IMR-90 (cell line): Measurements from ENCODE around the gene HDGFL3. TPM values are rescaled to one million over a fixed set of nuclear protein-coding genes. Genes with fewer than 3 reads are reported as not detected.

ENCODE experiments used
- ATAC-seq: fragments of 200-7000 bp; cut with Tn5 transposase; 2 replicates; pipeline ENCODE4 v1.9.1; 2020; ENCODE audit warnings: low read depth, mild to moderate bottlenecking, moderate library complexity
- BruUV-seq: library from RNA; stranded (reverse); fragments of 400-500 nt; replicated peaks from 2 replicates; lab custom pipeline; 2021; lab: Mats Ljungman, UMichigan
- CTCF ChIA-PET: fragments of 300-600 bp; formaldehyde crosslinking; extraction: SDS; loops from one replicate; lab custom pipeline; 2021; ENCODE audit warnings: antibody characterized with exemption; lab: Yijun Ruan, JAX
- POLR2A ChIA-PET: fragments of 300-600 bp; sonication (Branson Sonifier 250); formaldehyde crosslinking; loops from one replicate; lab custom pipeline; 2022; ENCODE audit warnings: antibody characterized with exemption; ENCODE audit not compliant: unreplicated experiment; lab: Charles Lee
- DNase-seq: peaks from one replicate; pipeline ENCODE4 v3.0.0; 2013
- H2AFZ ChIP-seq: replicated peaks from 2 replicates; pipeline ENCODE3; 2013; ENCODE audit warnings: low read length, mild to moderate bottlenecking; ENCODE audit not compliant: poor library complexity
- H2AK5ac ChIP-seq: 2 replicates; pipeline ENCODE4 v1.6.1; 2013; ENCODE audit warnings: low read depth, low read length, inconsistent platforms
- H2AK9ac ChIP-seq: replicated peaks from 2 replicates; pipeline ENCODE3; 2013; ENCODE audit warnings: mild to moderate bottlenecking, low read depth, low read length, moderate library complexity; ENCODE audit not compliant: poor library complexity
- H2BK120ac ChIP-seq: 2 replicates; pipeline ENCODE4 v1.6.1; 2013; ENCODE audit warnings: low read depth, low read length, inconsistent platforms
- H2BK15ac ChIP-seq: 3 replicates; pipeline ENCODE4 v1.6.1; 2013; ENCODE audit warnings: low read depth, low read length, inconsistent platforms
- H2BK20ac ChIP-seq: 2 replicates; pipeline ENCODE4 v1.6.1; 2013; ENCODE audit warnings: low read depth, mild to moderate bottlenecking, inconsistent platforms, low read length, moderate library complexity
- H2BK5ac ChIP-seq: 2 replicates; pipeline ENCODE4 v1.6.1; 2013; ENCODE audit warnings: mild to moderate bottlenecking, low read depth, low read length, inconsistent platforms; ENCODE audit not compliant: poor library complexity, severe bottlenecking
- H3K14ac ChIP-seq: replicated peaks from 2 replicates; pipeline ENCODE4 v1.6.1; 2013; ENCODE audit warnings: low read depth, low read length, inconsistent platforms
- H3K18ac ChIP-seq: 2 replicates; pipeline ENCODE4 v1.6.1; 2013; ENCODE audit warnings: low read depth, low read length, control low read depth
- H3K23ac ChIP-seq: 2 replicates; pipeline ENCODE4 v1.6.1; 2013; ENCODE audit warnings: low read depth, low read length, inconsistent platforms
- H3K27ac ChIP-seq: 2 replicates; pipeline ENCODE4 v1.5.1; 2013; ENCODE audit warnings: mild to moderate bottlenecking, control low read depth, low read length; ENCODE audit not compliant: insufficient read depth
- H3K27me3 ChIP-seq: 2 replicates; pipeline ENCODE4 v1.6.1; 2013; ENCODE audit warnings: low read length; ENCODE audit not compliant: control insufficient read depth, insufficient read depth
- H3K36me3 ChIP-seq: 2 replicates; pipeline ENCODE4 v1.6.1; 2013; ENCODE audit warnings: low read length, mixed read lengths; ENCODE audit not compliant: control insufficient read depth, insufficient read depth
- H3K4ac ChIP-seq: 2 replicates; pipeline ENCODE4 v1.6.1; 2013; ENCODE audit warnings: low read depth, low read length, inconsistent platforms
- H3K4me1 ChIP-seq: 2 replicates; pipeline ENCODE4 v1.6.1; 2013; ENCODE audit warnings: low read length, mixed read lengths; ENCODE audit not compliant: control insufficient read depth, insufficient read depth
- H3K4me2 ChIP-seq: 2 replicates; pipeline ENCODE4 v1.6.1; 2013; ENCODE audit warnings: low read depth, mild to moderate bottlenecking, control low read depth, low read length, moderate library complexity
- H3K4me3 ChIP-seq: 2 replicates; pipeline ENCODE4 v1.5.1; 2013; ENCODE audit warnings: low read depth, mild to moderate bottlenecking, control low read depth, low read length, moderate library complexity; ENCODE audit not compliant: insufficient read depth
- H3K56ac ChIP-seq: 2 replicates; pipeline ENCODE4 v1.6.1; 2013; ENCODE audit warnings: low read length, inconsistent platforms; ENCODE audit not compliant: insufficient read depth; ENCODE audit errors: extremely low read depth
- H3K79me1 ChIP-seq, 2 experiments: 2 replicates each; pipeline ENCODE4 v1.6.1; 2013; ENCODE audit warnings: low read length in 2 of 2, inconsistent platforms in 1 of 2, low read depth in 1 of 2
- H3K9ac ChIP-seq: 2 replicates; pipeline ENCODE4 v1.6.1; 2013; ENCODE audit warnings: low read depth, low read length, control low read depth
- H3K9me1 ChIP-seq: 2 replicates; pipeline ENCODE4 v1.6.1; 2013; ENCODE audit warnings: low read length, inconsistent platforms; ENCODE audit not compliant: insufficient read depth
- H3K9me3 ChIP-seq: 2 replicates; pipeline ENCODE4 v1.6.1; 2013; ENCODE audit warnings: low read length; ENCODE audit not compliant: control insufficient read depth, insufficient read depth
- H4K20me1 ChIP-seq: 2 replicates; pipeline ENCODE4 v1.6.1; 2013; ENCODE audit warnings: low read length, inconsistent platforms; ENCODE audit not compliant: insufficient read depth
- H4K5ac ChIP-seq: 2 replicates; pipeline ENCODE4 v1.6.1; 2013; ENCODE audit warnings: mild to moderate bottlenecking, low read depth, low read length, control low read depth
- H4K8ac ChIP-seq, 2 experiments: 2 replicates each; pipeline ENCODE4 v1.6.1; 2013; ENCODE audit warnings: low read depth in 2 of 2, low read length in 2 of 2, control low read depth in 1 of 2, inconsistent platforms in 1 of 2
- H4K91ac ChIP-seq: 2 replicates; pipeline ENCODE4 v1.6.1; 2013; ENCODE audit warnings: low read depth, low read length, inconsistent platforms; ENCODE audit not compliant: insufficient read depth
- BHLHE40 ChIP-seq: fragments of 150-350 bp; IDR thresholded peaks from 2 replicates; pipeline ENCODE4 v1.6.1; 2016; ENCODE audit warnings: mild to moderate bottlenecking, low read depth, low read length
- CEBPB ChIP-seq: IDR thresholded peaks from 2 replicates; pipeline ENCODE4 v1.6.1; 2012; ENCODE audit warnings: low read depth, low read length, improper control_type of control experiment
- CHD1 ChIP-seq: IDR thresholded peaks from 2 replicates; pipeline ENCODE4 v1.6.1; 2012; ENCODE audit warnings: low read depth, low read length, improper control_type of control experiment
- CTCF ChIP-seq: conservative IDR thresholded peaks from 2 replicates; pipeline ENCODE4 v1.5.1; 2012; ENCODE audit warnings: mild to moderate bottlenecking, low read depth, low read length, improper control_type of control experiment
- FOS ChIP-seq: fragments of 150-350 bp; IDR thresholded peaks from 2 replicates; pipeline ENCODE4 v1.6.1; 2016; ENCODE audit warnings: low read depth, low read length
- MAFK ChIP-seq: IDR thresholded peaks from 2 replicates; pipeline ENCODE4 v1.6.1; 2012; ENCODE audit warnings: low read depth, low read length, improper control_type of control experiment
- MAZ ChIP-seq: IDR thresholded peaks from 2 replicates; pipeline ENCODE4 v1.6.1; 2012; ENCODE audit warnings: low read depth, mild to moderate bottlenecking, low read length, improper control_type of control experiment, moderate library complexity, borderline replicate concordance
- MXI1 ChIP-seq: IDR thresholded peaks from 2 replicates; pipeline ENCODE4 v1.6.1; 2012; ENCODE audit warnings: low read depth, mild to moderate bottlenecking, low read length, moderate library complexity, borderline replicate concordance
- NFE2L2 ChIP-seq: fragments of 150-350 bp; IDR thresholded peaks from 2 replicates; pipeline ENCODE4 v1.6.1; 2016; ENCODE audit warnings: low read depth, mild to moderate bottlenecking, low read length
- POLR2A ChIP-seq: IDR thresholded peaks from 2 replicates; pipeline ENCODE4 v1.6.1; 2012; ENCODE audit warnings: mild to moderate bottlenecking, low read depth, low read length
- RAD21 ChIP-seq: IDR thresholded peaks from 2 replicates; pipeline ENCODE4 v1.6.1; 2012; ENCODE audit warnings: low read length, improper control_type of control experiment
- RCOR1 ChIP-seq: IDR thresholded peaks from 2 replicates; pipeline ENCODE4 v1.6.1; 2012; ENCODE audit warnings: mild to moderate bottlenecking, low read length, improper control_type of control experiment; ENCODE audit not compliant: insufficient replicate concordance
- RFX5 ChIP-seq: IDR thresholded peaks from 2 replicates; pipeline ENCODE4 v1.8.0; 2012; ENCODE audit warnings: low read depth, mild to moderate bottlenecking, low read length, moderate library complexity
- SMC3 ChIP-seq: fragments of 150-350 bp; IDR thresholded peaks from 2 replicates; pipeline ENCODE4 v1.6.1; 2016; ENCODE audit warnings: low read depth, mild to moderate bottlenecking, antibody characterized with exemption, low read length, moderate library complexity
- WGBS, 2 experiments: methylation state at CpG; one replicate each; pipeline versions ENCODE4 v1.1.5 to v1.1.7; 2013; ENCODE audit warnings: missing lambda C conversion rate in 2 of 2; ENCODE audit not compliant: insufficient read length in 1 of 2; ENCODE audit errors: extremely low coverage in 2 of 2; 5-methylcytosine and 5-hydroxymethylcytosine counted together
- dilution Hi-C: fragments of 300-500 bp; cut with HindIII; formaldehyde crosslinking; loops from one replicate; pipeline ENCODE4 v1.14.3; 2018; ENCODE audit warnings: low sequenced_read_pairs; ENCODE audit not compliant: unreplicated experiment
- in situ Hi-C: fragments of 300-500 bp; cut with MboI; formaldehyde crosslinking; loops from 3 replicates; pipeline ENCODE4 v1.14.3; 2019; ENCODE audit warnings: low sequenced_read_pairs, inconsistent platforms, mixed read lengths
- intact Hi-C: fragments of 100-400 bp; cut with micrococcal nuclease; formaldehyde crosslinking; loops from 2 replicates; pipeline ENCODE4 v1.10.0; 2022
- polyA plus RNA-seq, 3 experiments: library from polyadenylated mRNA; depleted of rRNA; stranded (reverse); fragments of >200 nt; gene quantifications; 2 replicates each; pipeline ENCODE4 v1.2.3, GENCODE V29; 2012; ENCODE audit warnings: low replicate concordance in 1 of 3
- total RNA-seq: library from RNA; depleted of rRNA; stranded (reverse); fragments of >200 nt; gene quantifications from 2 replicates; pipeline ENCODE4 v1.2.3, GENCODE V29; 2012
- TF ChIP-seq, protein P1 (sequence below): fragments of 150-350 bp; IDR thresholded peaks from 2 replicates; pipeline ENCODE4 v1.6.1; 2017; ENCODE audit warnings: mild to moderate bottlenecking, antibody characterized with exemption, low read length, low read depth
- TF ChIP-seq, protein P2 (sequence below): fragments of 150-350 bp; IDR thresholded peaks from 2 replicates; pipeline ENCODE4 v1.6.1; 2016; ENCODE audit warnings: low read depth, mild to moderate bottlenecking, low read length, moderate library complexity, borderline replicate concordance

HDGFL3 gene
- total and polyA plus RNA-seq, 2 of the 4 experiments (the other 2 are of a cell fraction) = 9.5 to 18.1 TPM

- H3K18ac ChIP-seq = no peak overlapping the region
- BruUV-seq = no TSS peak
- TF ChIP-seq, protein P1, sequence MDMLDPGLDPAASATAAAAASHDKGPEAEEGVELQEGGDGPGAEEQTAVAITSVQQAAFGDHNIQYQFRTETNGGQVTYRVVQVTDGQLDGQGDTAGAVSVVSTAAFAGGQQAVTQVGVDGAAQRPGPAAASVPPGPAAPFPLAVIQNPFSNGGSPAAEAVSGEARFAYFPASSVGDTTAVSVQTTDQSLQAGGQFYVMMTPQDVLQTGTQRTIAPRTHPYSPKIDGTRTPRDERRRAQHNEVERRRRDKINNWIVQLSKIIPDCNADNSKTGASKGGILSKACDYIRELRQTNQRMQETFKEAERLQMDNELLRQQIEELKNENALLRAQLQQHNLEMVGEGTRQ = no peak
- TF ChIP-seq CHD1 (no peak), MAFK (no peak), RCOR1 (no peak), POLR2A (no peak), FOS (no peak), NFE2L2 (no peak), CEBPB (no peak), SMC3 (no peak), MXI1 (no peak), BHLHE40 (no peak), MAZ (no peak), RFX5 (no peak), CTCF (no peak), RAD21 (no peak)
- TF ChIP-seq, protein P2, sequence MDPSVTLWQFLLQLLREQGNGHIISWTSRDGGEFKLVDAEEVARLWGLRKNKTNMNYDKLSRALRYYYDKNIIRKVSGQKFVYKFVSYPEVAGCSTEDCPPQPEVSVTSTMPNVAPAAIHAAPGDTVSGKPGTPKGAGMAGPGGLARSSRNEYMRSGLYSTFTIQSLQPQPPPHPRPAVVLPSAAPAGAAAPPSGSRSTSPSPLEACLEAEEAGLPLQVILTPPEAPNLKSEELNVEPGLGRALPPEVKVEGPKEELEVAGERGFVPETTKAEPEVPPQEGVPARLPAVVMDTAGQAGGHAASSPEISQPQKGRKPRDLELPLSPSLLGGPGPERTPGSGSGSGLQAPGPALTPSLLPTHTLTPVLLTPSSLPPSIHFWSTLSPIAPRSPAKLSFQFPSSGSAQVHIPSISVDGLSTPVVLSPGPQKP = no peak
- H3K4ac ChIP-seq = no peak overlapping the region
- H3K14ac ChIP-seq = no peak overlapping the region
- no peak for DNase-seq
- no peak overlapping the region for H2AK5ac ChIP-seq
- no peak for ATAC-seq
- H2BK20ac ChIP-seq = no peak overlapping the region
- H3K56ac ChIP-seq = no peak overlapping the region
- H3K27ac ChIP-seq = no peak overlapping the region
- H4K5ac ChIP-seq = no peak overlapping the region
- no peak overlapping the region for H2BK15ac ChIP-seq
- no peaks in the 10 kb centered on the region for H3K79me1 ChIP-seq
- H3K9me1 ChIP-seq = no peaks in the 10 kb centered on the region
- no peak overlapping the region for H4K8ac ChIP-seq
- no peaks in the 10 kb centered on the region for H3K36me3 ChIP-seq
- ChIA-PET CTCF (no interaction called here), POLR2A (no interaction called here)
- H3K9me3 ChIP-seq = no peaks in the 10 kb centered on the region
- peaks cover 14% of the 10 kb centered on the region for H3K27me3 ChIP-seq
- no peaks in the 10 kb centered on the region for H3K4me1 ChIP-seq
- intact Hi-C loops = no loop called here
- H2BK5ac ChIP-seq = no peak overlapping the region
- H2AFZ ChIP-seq = no peak overlapping the region
- H3K4me3 ChIP-seq = no peak overlapping the region
- no peak overlapping the region for H3K4me2 ChIP-seq
- no peak overlapping the region for H2BK120ac ChIP-seq
- WGBS, 2 experiments = no CpG with 5 or more reads among the region's 5 CpGs
- dilution Hi-C loops = no loop called here
- in situ Hi-C loops = no loop called here
- no peak overlapping the region for H3K9ac ChIP-seq
- no peak overlapping the region for H2AK9ac ChIP-seq
- H3K23ac ChIP-seq = no peak overlapping the region
- no peak overlapping the region for H4K91ac ChIP-seq
- no peaks in the 10 kb centered on the region for H4K20me1 ChIP-seq
Measured at GRCh38 chr15:83081256-83082014, 126.2 kb downstream of the HDGFL3 start.
